Fibroblast of pulmonary artery (primary cell): ENCODE data around the gene GGA1.

ENCODE experiments used
- DNase-seq: peaks from one replicate; pipeline ENCODE4 v3.0.0-alpha.2; 2010; ENCODE audit warnings: low read depth
- H3K4me3 ChIP-seq: replicated peaks from 2 replicates; pipeline ENCODE4 v1.5.1; 2011; ENCODE audit warnings: low read depth, mild to moderate bottlenecking, control low read depth, low read length, moderate library complexity
- TF ChIP-seq, protein P1 (sequence below): IDR thresholded peaks from 2 replicates; pipeline ENCODE4 v1.5.1; 2011; ENCODE audit warnings: mild to moderate bottlenecking, control low read depth, low read length, inconsistent platforms; ENCODE audit errors: missing control alignments

The GGA1 gene

DNA sequence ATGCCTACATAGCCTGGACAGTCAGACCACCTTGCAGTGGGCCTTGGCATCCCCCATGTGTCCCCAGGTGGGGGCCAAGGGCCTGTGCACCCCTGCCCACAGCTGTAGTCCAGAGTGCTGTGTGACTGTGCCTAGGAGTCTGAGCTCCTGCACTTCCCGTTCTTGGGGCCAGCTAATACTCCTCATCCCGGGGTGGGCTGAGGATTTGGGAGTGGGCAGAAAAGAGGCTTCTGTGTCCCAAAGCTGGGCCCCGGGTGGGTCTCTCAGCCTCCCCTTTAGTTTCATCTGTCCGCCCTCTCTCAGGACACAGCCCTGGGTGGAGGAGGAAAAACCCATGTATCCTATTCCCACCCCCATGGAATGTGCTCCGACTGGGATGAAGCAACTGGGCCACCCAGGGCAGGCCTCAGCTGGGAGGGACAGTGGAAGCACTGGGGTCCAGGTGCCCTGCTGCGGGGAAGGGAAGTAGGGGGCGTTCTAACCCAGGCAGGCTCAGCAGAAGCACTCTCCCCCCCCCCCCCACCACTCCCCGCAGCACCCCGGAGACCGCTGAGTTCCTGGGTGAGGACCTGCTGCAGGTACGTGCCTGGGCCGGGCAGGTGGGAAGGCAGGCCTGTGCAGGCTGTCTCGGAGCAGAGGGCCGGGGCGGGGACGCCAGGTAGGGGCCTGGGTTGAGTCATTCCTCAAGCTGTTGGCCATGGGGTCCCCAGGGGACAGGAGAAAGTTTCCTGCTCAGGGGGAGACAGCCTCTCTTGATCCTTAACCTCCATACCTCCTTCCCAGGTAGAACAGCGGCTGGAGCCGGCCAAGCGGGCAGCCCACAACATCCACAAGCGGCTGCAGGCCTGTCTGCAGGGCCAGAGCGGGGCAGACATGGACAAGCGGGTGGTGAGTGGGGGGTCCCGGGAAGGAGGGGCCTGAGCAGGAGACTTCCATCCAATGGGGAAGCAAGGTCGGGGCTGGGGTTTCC is 32.2 kb downstream of the GGA1 start:
- peak overlapping the region; percentile 75 for H3K4me3 ChIP-seq
- TF ChIP-seq, protein P1, sequence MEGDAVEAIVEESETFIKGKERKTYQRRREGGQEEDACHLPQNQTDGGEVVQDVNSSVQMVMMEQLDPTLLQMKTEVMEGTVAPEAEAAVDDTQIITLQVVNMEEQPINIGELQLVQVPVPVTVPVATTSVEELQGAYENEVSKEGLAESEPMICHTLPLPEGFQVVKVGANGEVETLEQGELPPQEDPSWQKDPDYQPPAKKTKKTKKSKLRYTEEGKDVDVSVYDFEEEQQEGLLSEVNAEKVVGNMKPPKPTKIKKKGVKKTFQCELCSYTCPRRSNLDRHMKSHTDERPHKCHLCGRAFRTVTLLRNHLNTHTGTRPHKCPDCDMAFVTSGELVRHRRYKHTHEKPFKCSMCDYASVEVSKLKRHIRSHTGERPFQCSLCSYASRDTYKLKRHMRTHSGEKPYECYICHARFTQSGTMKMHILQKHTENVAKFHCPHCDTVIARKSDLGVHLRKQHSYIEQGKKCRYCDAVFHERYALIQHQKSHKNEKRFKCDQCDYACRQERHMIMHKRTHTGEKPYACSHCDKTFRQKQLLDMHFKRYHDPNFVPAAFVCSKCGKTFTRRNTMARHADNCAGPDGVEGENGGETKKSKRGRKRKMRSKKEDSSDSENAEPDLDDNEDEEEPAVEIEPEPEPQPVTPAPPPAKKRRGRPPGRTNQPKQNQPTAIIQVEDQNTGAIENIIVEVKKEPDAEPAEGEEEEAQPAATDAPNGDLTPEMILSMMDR, result no peak
- no peak for DNase-seq

DNA sequence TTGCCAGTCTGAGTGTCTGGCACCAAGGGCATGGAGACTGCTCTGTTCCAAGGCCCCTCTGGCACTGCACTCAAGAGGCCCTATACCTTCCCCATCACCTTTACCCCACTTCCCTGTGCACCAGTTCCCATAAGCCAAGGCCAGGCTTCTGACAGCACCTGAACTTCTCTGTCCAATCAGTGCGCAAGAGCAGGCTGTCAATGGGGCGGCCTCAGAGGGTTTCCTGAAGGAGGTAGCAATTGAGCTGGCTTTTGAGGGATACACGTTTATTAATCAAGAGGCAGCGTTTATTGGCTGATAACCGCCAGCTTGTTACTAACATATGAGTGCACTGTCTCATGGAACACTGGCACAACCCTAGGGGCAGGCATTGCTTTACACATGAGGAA is 32.9 kb downstream of the GGA1 start:
- H3K4me3 ChIP-seq, result no peak overlapping the region
- TF ChIP-seq, protein P1, result no peak
- DNase-seq, result no peak

DNA sequence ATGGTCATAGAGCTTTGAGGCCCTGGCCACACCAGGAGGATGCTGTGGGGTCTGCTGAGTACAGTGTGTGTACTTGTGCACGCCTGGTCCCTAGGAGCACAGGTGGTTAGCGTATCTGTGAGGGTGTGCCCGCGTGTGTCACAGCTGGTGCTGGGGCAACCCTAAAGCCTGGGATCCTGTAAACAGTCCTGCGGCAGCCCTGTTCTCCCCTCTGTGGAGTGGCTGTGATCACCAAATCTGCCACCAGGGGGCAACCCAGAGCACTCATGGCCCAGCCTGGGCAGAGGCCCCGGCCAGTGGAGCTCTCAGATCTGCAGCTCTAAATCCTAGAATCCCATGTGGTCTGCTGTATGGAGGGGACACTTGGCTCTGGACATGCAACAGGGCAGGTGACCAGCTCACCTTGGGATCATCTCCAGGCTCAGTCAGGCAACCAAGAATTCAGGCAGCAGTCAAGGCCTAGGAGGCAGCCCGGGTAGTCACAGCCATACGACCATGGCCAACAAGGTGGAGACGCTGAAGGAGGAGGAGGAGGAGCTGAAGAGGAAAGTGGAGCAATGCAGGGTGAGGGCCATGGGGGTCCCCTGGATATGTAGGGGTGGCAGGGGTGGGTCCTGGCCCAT is 34.7 kb downstream of the GGA1 start:
- no peak overlapping the region for H3K4me3 ChIP-seq
- TF ChIP-seq, protein P1, result peak; percentile 89
- DNase-seq, result peak; percentile 76

DNA sequence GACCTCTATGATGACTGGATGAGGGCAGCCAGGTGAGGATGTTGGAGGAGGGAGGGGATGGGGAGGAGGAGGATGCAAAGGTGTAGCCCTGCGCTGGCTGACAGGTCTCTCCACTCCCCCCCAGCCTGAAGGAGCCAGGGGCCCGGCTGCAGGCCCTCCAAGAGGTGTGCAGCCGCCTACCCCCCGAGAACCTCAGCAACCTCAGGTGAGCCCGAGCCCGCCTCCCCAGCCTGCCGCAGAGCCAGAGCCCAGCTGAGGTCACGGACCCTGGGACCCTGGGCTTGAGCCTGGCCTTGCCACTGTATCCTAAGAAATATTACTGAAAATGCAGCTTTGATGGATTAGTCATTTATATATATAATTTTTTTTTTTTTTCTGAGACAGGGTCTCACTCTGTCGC is 38.7 kb downstream of the GGA1 start:
- H3K4me3 ChIP-seq, result no peak overlapping the region
- TF ChIP-seq, protein P1, result no peak
- no peak for DNase-seq

DNA sequence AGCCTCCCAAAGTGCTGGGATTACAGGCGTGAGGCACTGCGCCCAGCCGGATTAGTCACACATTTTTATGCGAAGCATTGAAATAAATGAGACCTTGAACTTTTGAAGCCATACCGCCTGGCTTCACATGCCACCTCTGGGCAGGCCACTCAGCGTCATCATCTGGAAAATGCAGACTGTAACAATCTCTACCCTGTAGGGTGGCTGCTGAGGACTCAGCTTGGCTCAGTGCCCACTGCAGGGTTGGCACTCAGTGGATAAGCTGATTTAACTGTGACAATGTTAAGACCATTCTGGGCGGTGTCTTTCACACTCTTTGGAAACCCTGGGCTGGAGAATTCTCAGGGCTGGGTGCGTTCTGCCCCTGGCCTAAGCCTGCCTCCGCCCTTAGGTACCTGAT is 39.3 kb downstream of the GGA1 start:
- DNase-seq, result no peak
- H3K4me3 ChIP-seq, result no peak overlapping the region
- TF ChIP-seq, protein P1, result no peak

DNA sequence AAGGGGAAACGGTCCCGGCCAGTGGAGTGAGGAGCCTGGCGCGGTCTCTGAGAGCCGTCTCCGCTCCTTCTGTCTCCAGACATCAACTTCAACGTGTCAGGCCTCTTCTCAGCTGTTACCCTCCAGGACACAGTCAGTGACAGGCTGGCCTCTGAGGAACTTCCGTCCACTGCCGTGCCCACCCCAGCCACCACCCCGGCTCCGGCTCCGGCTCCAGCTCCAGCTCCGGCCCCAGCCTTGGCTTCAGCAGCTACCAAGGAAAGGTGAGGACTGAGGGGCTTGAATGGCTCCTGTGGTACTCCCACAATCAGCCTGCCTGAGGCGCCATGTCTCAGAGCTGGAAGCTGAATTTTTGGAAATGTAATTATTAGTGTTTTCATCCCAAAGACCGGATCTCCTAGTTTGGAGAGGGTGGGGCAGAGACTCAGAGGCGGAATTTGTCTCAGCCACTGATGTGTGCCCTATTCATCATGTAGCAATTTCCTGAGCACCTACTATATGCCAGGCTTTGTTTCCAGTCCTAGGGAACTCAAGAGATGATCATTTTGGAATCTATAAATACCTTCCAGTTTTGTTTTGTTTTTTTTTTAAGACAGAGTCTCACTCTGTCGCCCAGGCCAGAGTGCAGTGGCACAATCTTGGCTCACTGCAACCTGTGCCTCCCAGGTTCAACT is 42.0 kb downstream of the GGA1 start:
- TF ChIP-seq, protein P1, result no peak
- DNase-seq, result no peak
- H3K4me3 ChIP-seq, result no peak overlapping the region
